VCaP (cell line): Measurements from ENCODE around the gene RPS28.
"Not testable (repeated sequence)": the region's sequence is repeated elsewhere in the genome, so short reads cannot be mapped to it uniquely, and the experiment has no call there.

Experiments used
- H3K27ac ChIP-seq: fragments of 450-650 bp; 2 replicates; pipeline ENCODE4 v1.5.1; 2017
- TF ChIP-seq, protein P1 (sequence below): fragments of 450-650 bp; conservative IDR thresholded peaks from 2 replicates; pipeline ENCODE4 v1.5.1; 2017; ENCODE audit warnings: mild to moderate bottlenecking, moderate library complexity

RPS28 gene

GRCh38 chr19:8340341-8341096, 19.2 kb downstream of the RPS28 start:
- TF ChIP-seq, protein P1, sequence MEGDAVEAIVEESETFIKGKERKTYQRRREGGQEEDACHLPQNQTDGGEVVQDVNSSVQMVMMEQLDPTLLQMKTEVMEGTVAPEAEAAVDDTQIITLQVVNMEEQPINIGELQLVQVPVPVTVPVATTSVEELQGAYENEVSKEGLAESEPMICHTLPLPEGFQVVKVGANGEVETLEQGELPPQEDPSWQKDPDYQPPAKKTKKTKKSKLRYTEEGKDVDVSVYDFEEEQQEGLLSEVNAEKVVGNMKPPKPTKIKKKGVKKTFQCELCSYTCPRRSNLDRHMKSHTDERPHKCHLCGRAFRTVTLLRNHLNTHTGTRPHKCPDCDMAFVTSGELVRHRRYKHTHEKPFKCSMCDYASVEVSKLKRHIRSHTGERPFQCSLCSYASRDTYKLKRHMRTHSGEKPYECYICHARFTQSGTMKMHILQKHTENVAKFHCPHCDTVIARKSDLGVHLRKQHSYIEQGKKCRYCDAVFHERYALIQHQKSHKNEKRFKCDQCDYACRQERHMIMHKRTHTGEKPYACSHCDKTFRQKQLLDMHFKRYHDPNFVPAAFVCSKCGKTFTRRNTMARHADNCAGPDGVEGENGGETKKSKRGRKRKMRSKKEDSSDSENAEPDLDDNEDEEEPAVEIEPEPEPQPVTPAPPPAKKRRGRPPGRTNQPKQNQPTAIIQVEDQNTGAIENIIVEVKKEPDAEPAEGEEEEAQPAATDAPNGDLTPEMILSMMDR, result no peak
- H3K27ac ChIP-seq, result no peak overlapping the region

DNA sequence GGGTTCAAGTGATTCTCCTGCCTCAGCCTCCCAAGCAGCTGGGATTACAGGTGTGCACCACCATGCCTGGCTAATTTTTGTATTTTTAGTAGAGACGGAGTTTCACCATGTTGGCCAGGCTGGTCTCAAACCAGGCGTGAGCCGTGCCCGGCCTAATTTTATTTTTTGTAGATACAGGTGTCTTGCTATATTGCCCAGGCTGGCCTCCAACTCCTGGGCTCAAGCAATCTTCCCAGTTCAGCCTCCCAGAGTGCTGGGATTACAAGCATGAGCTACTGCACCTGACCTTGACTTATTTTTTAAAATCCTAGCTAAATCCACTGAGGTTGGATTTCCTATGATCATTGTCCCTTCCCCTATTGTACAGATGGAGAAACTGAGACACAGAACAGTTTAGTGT, 20.2 kb downstream of the RPS28 start:
- H3K27ac ChIP-seq, result not testable (repeated sequence)

GRCh38 chr19:8342316-8342683, 21.0 kb downstream of the RPS28 start:
- no peak overlapping the region for H3K27ac ChIP-seq
- TF ChIP-seq, protein P1, result no peak

- TF ChIP-seq, protein P1, result no peak
- no peak within 1 kb of the TSS for H3K27ac ChIP-seq
These were observed 21.6 kb downstream of the RPS28 start, which contains the start of gene KANK3 for GRCh38 chr19:8342684-8343482. Gene KANK3, minus strand, starts transcription at chr19:8343262. Its CDS starts 5,434 bp downstream, at chr19:8337828.

GRCh38 chr19:8343483-8343844, 22.2 kb downstream of the RPS28 start:
- TF ChIP-seq, protein P1, result no peak
- no peak overlapping the region for H3K27ac ChIP-seq

DNA sequence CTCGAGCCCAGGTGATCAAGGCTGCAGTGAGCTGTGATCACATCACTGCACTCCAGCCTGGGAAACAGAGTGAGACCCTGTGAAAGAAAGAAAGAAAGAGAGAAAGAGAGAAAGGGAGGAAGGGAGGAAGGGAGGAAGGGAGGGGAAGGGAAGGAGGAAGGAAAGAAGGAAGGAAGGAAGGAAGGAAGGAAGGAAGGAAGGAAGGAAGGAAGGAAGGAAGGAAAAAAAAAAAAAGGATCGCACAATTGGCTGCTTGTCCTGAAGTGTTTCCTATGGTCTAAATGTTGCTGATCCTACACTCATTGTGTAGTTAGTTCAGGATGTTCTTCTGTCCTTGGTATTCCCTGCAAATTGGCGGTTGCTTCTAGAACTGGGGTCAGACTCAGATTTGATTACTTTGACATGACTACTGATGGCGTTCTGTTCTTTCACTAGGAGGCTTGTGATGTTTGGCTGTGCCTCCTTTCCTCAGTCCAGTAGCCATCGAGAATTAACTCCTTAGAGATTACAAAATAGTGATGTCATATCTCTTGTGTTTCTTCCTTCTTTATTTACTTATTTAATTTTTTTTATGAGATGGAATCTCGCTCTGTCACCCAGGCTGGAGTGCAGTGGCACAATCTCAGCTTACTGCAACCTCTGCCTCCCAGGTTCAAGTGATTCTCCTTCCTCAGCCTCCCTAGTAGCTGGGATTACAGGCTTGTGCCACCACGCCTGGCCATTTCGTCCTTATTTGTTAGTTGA, 28.5 kb downstream of the RPS28 start:
- H3K27ac ChIP-seq, result not testable (repeated sequence)

DNA sequence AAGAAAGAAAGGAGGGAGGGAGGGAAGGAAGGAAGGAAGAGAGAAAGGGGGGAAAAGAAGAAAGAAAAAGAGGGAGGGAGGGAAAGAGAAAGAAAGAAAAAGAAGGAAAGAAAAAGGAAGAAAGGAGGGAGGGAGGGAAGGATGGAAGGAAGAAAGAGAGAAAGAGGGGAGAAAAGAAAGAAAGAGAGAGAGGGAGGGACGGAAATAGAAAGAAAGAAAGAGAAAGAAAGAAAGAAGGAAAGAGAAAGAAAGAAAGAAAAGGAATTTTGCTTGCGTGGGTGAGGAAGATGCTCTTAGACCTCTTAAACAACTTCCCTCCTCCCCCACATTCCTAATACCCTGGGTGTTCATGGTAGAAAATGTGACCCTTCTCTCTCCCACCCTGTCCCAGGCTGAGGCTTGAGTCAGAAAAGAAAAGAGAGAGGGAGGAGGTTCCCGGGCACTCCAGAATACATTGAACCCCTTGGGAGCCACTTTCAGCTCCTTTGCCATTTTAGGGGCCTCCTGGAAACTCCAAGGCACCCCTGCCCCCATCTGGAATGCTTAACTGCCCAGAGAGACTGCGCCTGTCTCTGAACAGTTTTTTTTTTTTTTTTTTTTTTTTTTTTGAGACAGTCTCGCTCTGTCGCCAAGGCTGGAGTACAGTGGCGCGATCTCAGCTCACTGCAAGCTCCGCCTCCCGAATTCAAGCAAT, 31.0 kb downstream of the RPS28 start:
- TF ChIP-seq, protein P1, result no peak
- H3K27ac ChIP-seq, result no peak overlapping the region

- H3K27ac ChIP-seq, result not testable (repeated sequence)
These were observed 31.5 kb downstream of the RPS28 start for GRCh38 chr19:8352845-8353244.
